HUES6 (cell line): Measurements from ENCODE around the gene GRHL3.

Experiments
- H3K27ac ChIP-seq: 2 replicates; pipeline ENCODE4 v1.7.0; 2013; ENCODE audit warnings: low read depth, mild to moderate bottlenecking, low read length, inconsistent platforms
- H3K27me3 ChIP-seq: 2 replicates; pipeline ENCODE4 v1.6.1; 2013; ENCODE audit warnings: low read length; ENCODE audit not compliant: control insufficient read depth, insufficient read depth
- H3K36me3 ChIP-seq: 2 replicates; pipeline ENCODE4 v1.6.1; 2013; ENCODE audit warnings: low read length; ENCODE audit not compliant: control insufficient read depth, insufficient read depth
- H3K4me1 ChIP-seq: 2 replicates; pipeline ENCODE4 v1.6.1; 2013; ENCODE audit warnings: low read length; ENCODE audit not compliant: control insufficient read depth, insufficient read depth
- H3K4me3 ChIP-seq: 2 replicates; pipeline ENCODE4 v1.5.1; 2013; ENCODE audit warnings: low read depth, low read length
- H3K9ac ChIP-seq: one replicate; pipeline ENCODE4 v1.6.1; 2013; ENCODE audit warnings: mild to moderate bottlenecking, low read length
- H3K9me3 ChIP-seq: 2 replicates; pipeline ENCODE4 v1.6.1; 2013; ENCODE audit warnings: low read depth, low read length; ENCODE audit not compliant: control insufficient read depth, insufficient read depth

The GRHL3 gene

DNA sequence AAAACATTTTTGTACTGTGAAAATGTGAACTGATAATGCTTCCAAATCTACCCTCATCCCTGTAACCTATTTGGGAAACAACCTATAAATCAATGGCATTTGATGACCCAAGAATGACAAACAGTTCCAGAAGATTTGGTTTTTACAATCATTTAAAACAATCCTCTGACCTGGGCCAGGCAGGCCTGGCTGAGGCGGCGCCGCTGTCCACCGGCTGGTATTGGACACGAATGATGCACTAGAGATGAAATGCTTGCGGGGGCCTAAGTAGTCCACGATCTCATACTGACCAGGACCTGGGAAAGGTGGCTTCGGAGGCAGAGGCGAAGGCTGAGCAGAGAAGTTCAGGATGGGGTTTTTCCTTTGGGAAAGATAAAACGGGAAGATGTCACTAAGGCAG is 41.5 kb downstream of the GRHL3 start:
- H3K27me3 ChIP-seq, result no peaks in the 10 kb centered on the region
- no peaks in the 10 kb centered on the region for H3K9me3 ChIP-seq
- no peak overlapping the region for H3K27ac ChIP-seq
- H3K4me1 ChIP-seq, result peaks cover 10% of the 10 kb centered on the region; the same call in 1 of the 2 replicates
- H3K36me3 ChIP-seq, result peaks cover 7% of the 10 kb centered on the region
- H3K4me3 ChIP-seq, result no peak overlapping the region
- H3K9ac ChIP-seq, result no peak overlapping the region

DNA sequence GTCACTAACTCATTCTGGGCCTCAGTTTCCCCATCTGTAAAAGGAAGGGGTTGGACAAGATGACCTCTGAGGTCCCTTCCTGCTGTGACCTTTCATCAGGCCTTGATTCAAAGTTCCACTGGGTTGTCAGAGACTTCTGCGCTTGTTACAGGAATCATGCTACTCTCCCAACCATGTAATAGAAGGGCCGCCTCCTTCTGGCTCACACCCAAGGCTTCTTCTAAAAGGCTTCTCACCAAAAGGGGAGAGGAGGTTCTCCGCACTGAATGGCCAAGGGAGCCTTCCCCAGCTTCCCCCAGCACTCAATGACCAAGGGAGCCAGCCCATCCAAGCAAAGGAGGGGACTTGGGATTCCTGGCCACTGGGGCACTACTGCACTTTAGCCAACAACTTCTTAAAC is 42.7 kb downstream of the GRHL3 start:
- no peak overlapping the region for H3K4me3 ChIP-seq
- no peak overlapping the region for H3K9ac ChIP-seq
- H3K27ac ChIP-seq, result no peak overlapping the region
- H3K27me3 ChIP-seq, result no peaks in the 10 kb centered on the region
- peaks cover 7% of the 10 kb centered on the region for H3K36me3 ChIP-seq
- H3K9me3 ChIP-seq, result no peaks in the 10 kb centered on the region
- H3K4me1 ChIP-seq, result peaks cover 10% of the 10 kb centered on the region; the same call in 1 of the 2 replicates

GRCh38 chr1:24362396-24362795 is 43.2 kb downstream of the GRHL3 start:
- H3K4me3 ChIP-seq, result no peak overlapping the region
- H3K36me3 ChIP-seq, result peaks cover 7% of the 10 kb centered on the region
- H3K9ac ChIP-seq, result no peak overlapping the region
- H3K9me3 ChIP-seq, result no peaks in the 10 kb centered on the region
- H3K27ac ChIP-seq, result no peak overlapping the region
- H3K4me1 ChIP-seq, result peaks cover 10% of the 10 kb centered on the region; the same call in 1 of the 2 replicates
- no peaks in the 10 kb centered on the region for H3K27me3 ChIP-seq

GRCh38 chr1:24362982-24363614 is 43.9 kb downstream of the GRHL3 start:
- Histone ChIP-seq H3K4me3 (no peak overlapping the region), H3K27me3 (no peaks in the 10 kb centered on the region), H3K9ac (no peak overlapping the region)

GRCh38 chr1:24363994-24364393 is 44.8 kb downstream of the GRHL3 start:
- H3K4me3 ChIP-seq, result no peak overlapping the region
- no peak overlapping the region for H3K27ac ChIP-seq
- H3K9me3 ChIP-seq, result no peaks in the 10 kb centered on the region
- no peak overlapping the region for H3K9ac ChIP-seq
- peaks cover 10% of the 10 kb centered on the region; the same call in 1 of the 2 replicates for H3K4me1 ChIP-seq
- H3K36me3 ChIP-seq, result no peaks in the 10 kb centered on the region
- no peaks in the 10 kb centered on the region for H3K27me3 ChIP-seq

More at GRCh38 chr1:24362982-24363614, 43.9 kb downstream of the GRHL3 start:
- no peaks in the 10 kb centered on the region for H3K9me3 ChIP-seq
- H3K36me3 ChIP-seq, result peaks cover 3% of the 10 kb centered on the region
- peaks cover 10% of the 10 kb centered on the region; the same call in 1 of the 2 replicates for H3K4me1 ChIP-seq
- H3K27ac ChIP-seq, result no peak overlapping the region

GRCh38 chr1:24364605-24364974 is 45.4 kb downstream of the GRHL3 start:
- H3K9ac ChIP-seq, result no peak overlapping the region
- no peak overlapping the region for H3K27ac ChIP-seq
- H3K4me3 ChIP-seq, result no peak overlapping the region

DNA sequence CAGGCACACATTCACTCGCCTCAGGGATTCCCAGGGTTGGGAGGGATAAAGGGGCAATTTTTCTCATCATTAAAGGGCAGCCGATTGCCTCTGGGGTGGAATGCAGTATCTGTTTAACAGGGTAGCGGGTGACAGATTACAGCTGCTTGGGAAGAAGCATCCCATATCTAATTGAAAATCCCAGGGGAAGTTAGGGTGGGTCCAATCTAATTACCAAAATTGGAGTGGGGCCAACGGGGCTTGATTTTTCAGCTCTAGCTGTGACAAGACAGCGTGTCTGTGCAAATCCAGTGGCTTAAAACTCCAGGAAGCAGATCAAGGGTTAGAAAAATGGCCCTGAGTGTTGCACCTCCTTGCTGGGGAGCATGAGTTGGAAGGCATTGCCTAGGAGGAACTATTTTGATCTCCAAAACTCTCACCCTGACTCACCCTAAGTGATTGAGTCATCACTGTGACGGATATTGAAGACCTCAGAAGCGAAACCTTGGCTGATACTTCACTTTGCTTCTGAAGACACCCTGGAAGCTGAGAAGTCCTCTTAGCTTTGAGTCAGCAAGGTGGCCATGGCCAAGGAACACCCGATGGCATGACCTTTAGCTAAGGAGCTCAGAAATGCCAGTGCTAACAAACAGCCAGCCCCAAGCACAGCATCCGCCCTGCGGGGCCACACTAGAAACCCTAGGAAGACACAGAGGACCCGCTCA is 46.0 kb downstream of the GRHL3 start:
- Histone ChIP-seq H3K36me3 (no peaks in the 10 kb centered on the region), H3K9ac (no peak overlapping the region), H3K4me3 (no peak overlapping the region), H3K9me3 (no peaks in the 10 kb centered on the region), H3K27ac (no peak overlapping the region), H3K4me1 (peaks cover 10% of the 10 kb centered on the region; the same call in 1 of the 2 replicates), H3K27me3 (no peaks in the 10 kb centered on the region)

More at GRCh38 chr1:24364605-24364974, 45.4 kb downstream of the GRHL3 start:
- H3K9me3 ChIP-seq, result no peaks in the 10 kb centered on the region
- H3K4me1 ChIP-seq, result peaks cover 10% of the 10 kb centered on the region; the same call in 1 of the 2 replicates
- H3K36me3 ChIP-seq, result no peaks in the 10 kb centered on the region
- H3K27me3 ChIP-seq, result no peaks in the 10 kb centered on the region

GRCh38 chr1:24366707-24367106 is 47.5 kb downstream of the GRHL3 start:
- Histone ChIP-seq H3K27me3 (no peaks in the 10 kb centered on the region), H3K9ac (no peak overlapping the region), H3K27ac (no peak overlapping the region), H3K36me3 (no peaks in the 10 kb centered on the region), H3K9me3 (no peaks in the 10 kb centered on the region), H3K4me1 (peaks cover 10% of the 10 kb centered on the region; the same call in 1 of the 2 replicates), H3K4me3 (no peak overlapping the region)

DNA sequence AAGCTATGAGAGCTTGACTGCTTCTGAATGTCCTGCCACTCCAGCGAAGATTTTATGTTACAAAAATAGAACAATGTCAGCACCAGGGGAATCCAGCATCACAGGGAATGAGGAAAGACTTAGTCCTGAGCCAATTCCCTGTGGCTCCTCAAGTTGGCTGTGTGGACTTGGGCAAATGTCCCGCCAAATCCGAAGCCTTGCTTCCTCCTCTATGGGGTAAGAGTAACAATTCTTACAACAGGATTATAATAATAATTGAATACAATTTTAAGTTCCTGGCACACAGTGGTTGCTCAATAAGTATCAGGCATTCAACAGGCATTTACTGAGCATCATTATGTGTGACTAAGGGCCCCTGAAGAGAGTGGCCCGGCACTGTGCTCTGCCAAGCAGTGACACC is 50.0 kb downstream of the GRHL3 start:
- Histone ChIP-seq H3K4me3 (no peak overlapping the region), H3K36me3 (no peaks in the 10 kb centered on the region), H3K4me1 (peaks cover 12% of the 10 kb centered on the region; the same call in 1 of the 2 replicates)

GRCh38 chr1:24369801-24370200 is 50.6 kb downstream of the GRHL3 start:
- Histone ChIP-seq H3K4me1 (peaks cover 6% of the 10 kb centered on the region; the same call in 1 of the 2 replicates), H3K4me3 (no peak overlapping the region), H3K9me3 (no peaks in the 10 kb centered on the region), H3K27ac (no peak overlapping the region), H3K36me3 (no peaks in the 10 kb centered on the region), H3K9ac (no peak overlapping the region), H3K27me3 (no peaks in the 10 kb centered on the region)

More for the DNA sequence above, 50.0 kb downstream of the GRHL3 start:
- Histone ChIP-seq H3K27me3 (no peaks in the 10 kb centered on the region), H3K9me3 (no peaks in the 10 kb centered on the region), H3K27ac (no peak overlapping the region), H3K9ac (no peak overlapping the region)

DNA sequence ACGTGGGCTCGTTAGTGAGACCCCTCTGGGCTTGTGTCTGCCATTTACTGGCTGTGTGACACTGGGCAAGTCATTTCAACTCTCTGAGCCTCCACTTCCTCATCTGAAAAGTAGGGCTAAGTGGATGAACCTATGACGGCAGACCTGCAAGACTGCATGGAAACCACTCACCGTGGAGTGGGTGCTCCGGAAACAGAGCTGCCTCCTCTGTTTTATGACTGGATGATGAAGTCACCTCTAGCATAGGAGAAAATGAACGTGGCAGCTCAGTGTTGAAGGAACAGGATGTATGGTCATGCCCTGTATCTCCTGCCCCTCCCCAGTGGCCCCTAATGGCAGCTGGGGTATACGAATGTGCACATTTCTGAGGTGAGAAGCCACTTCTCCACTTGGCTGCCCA is 53.9 kb downstream of the GRHL3 start:
- Histone ChIP-seq H3K4me3 (no peak overlapping the region), H3K36me3 (no peaks in the 10 kb centered on the region; the same call in 1 of the 2 replicates), H3K9me3 (no peaks in the 10 kb centered on the region), H3K27ac (no peak overlapping the region), H3K9ac (no peak overlapping the region), H3K27me3 (no peaks in the 10 kb centered on the region), H3K4me1 (peaks cover 15% of the 10 kb centered on the region)
